HepG2 (cell line): Measurements from ENCODE around the gene STK32C. TPM values are rescaled to one million over a fixed set of nuclear protein-coding genes. Genes with fewer than 3 reads are reported as not detected.

Source experiments
- AFF4 ChIP-seq: sonication (generic); formaldehyde crosslinking; IDR thresholded peaks from 2 replicates; pipeline ENCODE4 v1.4.0; 2020; ENCODE audit warnings: missing genetic modification reagents
- ATRX ChIP-seq: sonication (generic); formaldehyde crosslinking; IDR thresholded peaks from 2 replicates; pipeline ENCODE4 v1.4.0; 2020; ENCODE audit warnings: missing genetic modification reagents, borderline replicate concordance
- CEBPG ChIP-seq: IDR thresholded peaks from 2 replicates; pipeline ENCODE4 v1.6.1; 2016
- CSRNP1 ChIP-seq: sonication (generic); formaldehyde crosslinking; IDR thresholded peaks from 2 replicates; pipeline ENCODE4 v1.8.1; 2023; ENCODE audit warnings: mild to moderate bottlenecking, missing genetic modification reagents
- HOXA9 ChIP-seq: sonication (generic); formaldehyde crosslinking; IDR thresholded peaks from 2 replicates; pipeline ENCODE4 v1.8.1; 2022; ENCODE audit warnings: missing genetic modification reagents, mild to moderate bottlenecking, moderate library complexity, borderline replicate concordance
- NFE2L2 ChIP-seq: fragments of 150-350 bp; IDR thresholded peaks from 2 replicates; pipeline ENCODE4 v1.6.1; 2014; ENCODE audit warnings: low read length
- RARA ChIP-seq: IDR thresholded peaks from 2 replicates; pipeline ENCODE4 v1.6.1; 2016; ENCODE audit warnings: missing genetic modification reagents, missing compliant biosample characterization
- REL ChIP-seq: sonication (generic); formaldehyde crosslinking; conservative IDR thresholded peaks from 2 replicates; pipeline ENCODE4 v1.8.0; 2022; ENCODE audit warnings: mild to moderate bottlenecking, missing genetic modification reagents, moderate library complexity
- RFX3 ChIP-seq: IDR thresholded peaks from 2 replicates; pipeline ENCODE4 v1.6.1; 2016; ENCODE audit warnings: missing biosample characterization, missing genetic modification reagents
- SAP130 ChIP-seq: IDR thresholded peaks from 2 replicates; pipeline ENCODE4 v1.6.1; 2016; ENCODE audit warnings: low read depth
- SNAPC2 ChIP-seq: sonication (generic); formaldehyde crosslinking; IDR thresholded peaks from 2 replicates; pipeline ENCODE4 v1.8.1; 2022; ENCODE audit warnings: mild to moderate bottlenecking, missing genetic modification reagents
- TEAD3 ChIP-seq: optimal IDR thresholded peaks from 2 replicates; pipeline ENCODE3; 2016; ENCODE audit warnings: borderline replicate concordance
- TRIM24 ChIP-seq: sonication (generic); formaldehyde crosslinking; IDR thresholded peaks from 2 replicates; pipeline ENCODE4 v1.8.0; 2022; ENCODE audit warnings: mild to moderate bottlenecking, missing genetic modification reagents
- ZBTB1 ChIP-seq: sonication (generic); formaldehyde crosslinking; IDR thresholded peaks from 2 replicates; pipeline ENCODE4 v1.4.0; 2020; ENCODE audit warnings: missing genetic modification reagents, borderline replicate concordance
- ZBTB10 ChIP-seq: sonication (generic); formaldehyde crosslinking; IDR thresholded peaks from 2 replicates; pipeline ENCODE4 v1.4.0; 2020; ENCODE audit warnings: missing genetic modification reagents, borderline replicate concordance
- ZNF12 ChIP-seq: sonication (generic); formaldehyde crosslinking; IDR thresholded peaks from 2 replicates; pipeline ENCODE4 v1.5.0; 2020; ENCODE audit warnings: missing genetic modification reagents
- ZNF230 ChIP-seq: sonication (generic); formaldehyde crosslinking; IDR thresholded peaks from 2 replicates; pipeline ENCODE4 v1.4.0; 2020; ENCODE audit warnings: mild to moderate bottlenecking, missing genetic modification reagents
- ZNF292 ChIP-seq: sonication (generic); formaldehyde crosslinking; IDR thresholded peaks from 2 replicates; pipeline ENCODE4 v1.8.1; 2022; ENCODE audit warnings: mild to moderate bottlenecking, low read depth, missing genetic modification reagents, borderline replicate concordance
- ZNF503 ChIP-seq: sonication (generic); formaldehyde crosslinking; IDR thresholded peaks from 2 replicates; pipeline ENCODE4 v1.4.0; 2020; ENCODE audit warnings: missing genetic modification reagents
- ZNF672 ChIP-seq: sonication (generic); formaldehyde crosslinking; IDR thresholded peaks from 2 replicates; pipeline ENCODE4 v1.8.1; 2022; ENCODE audit warnings: missing genetic modification reagents
- polyA plus RNA-seq, 8 experiments: library from polyadenylated mRNA; depleted of rRNA in 3 of 8; stranded (reverse) in 7 of 8; unstranded in 1 of 8; fragments of >200 nt; fragmentation: Illumina TruSeq in 4 of 8; extraction: Trizol in 4 of 8; gene quantifications; 2 replicates each; pipeline versions ENCODE4 v1.2.1 to v1.2.3, GENCODE V29; 2011 to 2016; ENCODE audit warnings: low read depth in 4 of 8, missing spikeins in 1 of 8, mixed read lengths in 1 of 8; ENCODE audit not compliant: insufficient read depth in 1 of 8
- total RNA-seq, 5 experiments: library from RNA; depleted of rRNA; stranded (reverse); fragments of >200 nt; fragmentation: Illumina TruSeq; extraction: Trizol; gene quantifications; 2 replicates each; pipeline ENCODE4 v1.2.3, GENCODE V29; 2016; ENCODE audit warnings: low read depth in 1 of 5

STK32C gene
- total and polyA plus RNA-seq, 2 of the 13 experiments (the other 11 are each of a cell fraction or from before 2014, with no cell fraction given): 10.9 to 19.4 TPM

- TF ChIP-seq AFF4 (CRISPR knock-in tag): no peak
- peak; percentile 42; the same call in 1 of the 2 replicates for TF ChIP-seq RARA (CRISPR knock-in tag)
- TF ChIP-seq RFX3: no peak
- TF ChIP-seq TEAD3 (CRISPR knock-in tag): peak; percentile 22
- TF ChIP-seq CEBPG: peak; percentile 75
- TF ChIP-seq ATRX (CRISPR knock-in tag): no peak
- TF ChIP-seq REL: no peak
- TF ChIP-seq HOXA9: no peak
- TF ChIP-seq ZNF12 (CRISPR knock-in tag): no peak
- TF ChIP-seq SNAPC2: no peak
- TF ChIP-seq SAP130 (CRISPR knock-in tag): peak; percentile 89
- peak; percentile 33; the same call in 1 of the 2 replicates for TF ChIP-seq ZNF292
- TF ChIP-seq ZBTB10 (CRISPR knock-in tag): no peak
- TF ChIP-seq CSRNP1 (CRISPR knock-in tag): no peak
- peak; percentile 31; the same call in 1 of the 2 replicates for TF ChIP-seq NFE2L2
- TF ChIP-seq ZNF672: no peak
- TF ChIP-seq ZBTB1 (CRISPR knock-in tag): no peak
- no peak for TF ChIP-seq ZNF230 (CRISPR knock-in tag)
- no peak for TF ChIP-seq TRIM24 (CRISPR knock-in tag)
- no peak for TF ChIP-seq ZNF503
Observed at GRCh38 chr10:132319853-132320653, 12.3 kb upstream of the STK32C start (continued).
